ENCODE data around the gene GBP7.

GRCh38 chr1:89169166-89169565 is 6.6 kb downstream of the GBP7 start:
- TF ChIP-seq EZH2phosphoT487 (IDR thresholded peaks at IDR 0.05; ENCODE audit: borderline replicate concordance, low read depth, low read length) = no peak
- TF ChIP-seq, protein P1, sequence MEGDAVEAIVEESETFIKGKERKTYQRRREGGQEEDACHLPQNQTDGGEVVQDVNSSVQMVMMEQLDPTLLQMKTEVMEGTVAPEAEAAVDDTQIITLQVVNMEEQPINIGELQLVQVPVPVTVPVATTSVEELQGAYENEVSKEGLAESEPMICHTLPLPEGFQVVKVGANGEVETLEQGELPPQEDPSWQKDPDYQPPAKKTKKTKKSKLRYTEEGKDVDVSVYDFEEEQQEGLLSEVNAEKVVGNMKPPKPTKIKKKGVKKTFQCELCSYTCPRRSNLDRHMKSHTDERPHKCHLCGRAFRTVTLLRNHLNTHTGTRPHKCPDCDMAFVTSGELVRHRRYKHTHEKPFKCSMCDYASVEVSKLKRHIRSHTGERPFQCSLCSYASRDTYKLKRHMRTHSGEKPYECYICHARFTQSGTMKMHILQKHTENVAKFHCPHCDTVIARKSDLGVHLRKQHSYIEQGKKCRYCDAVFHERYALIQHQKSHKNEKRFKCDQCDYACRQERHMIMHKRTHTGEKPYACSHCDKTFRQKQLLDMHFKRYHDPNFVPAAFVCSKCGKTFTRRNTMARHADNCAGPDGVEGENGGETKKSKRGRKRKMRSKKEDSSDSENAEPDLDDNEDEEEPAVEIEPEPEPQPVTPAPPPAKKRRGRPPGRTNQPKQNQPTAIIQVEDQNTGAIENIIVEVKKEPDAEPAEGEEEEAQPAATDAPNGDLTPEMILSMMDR (conservative IDR thresholded peaks at IDR 0.05; ENCODE audit: low read length) = no peak

Measured in OCI-LY7 (cell line).